Neural crest cell (in vitro differentiated cells): ENCODE measurements around the gene GDPD4. TPM values are rescaled to one million over a fixed set of nuclear protein-coding genes. Genes with fewer than 3 reads are reported as not detected.

Experiments
- DNase-seq: peaks from one replicate; pipeline ENCODE4 v3.0.0; 2021; ENCODE audit warnings: low read depth, mixed read lengths, low spot score
- H3K27ac Mint-ChIP-seq: one replicate; pipeline ENCODE4 v1.8.0; 2021; ENCODE audit warnings: mild to moderate bottlenecking, mixed read lengths; ENCODE audit not compliant: unreplicated experiment
- H3K27me3 Mint-ChIP-seq: 2 replicates; pipeline ENCODE4 v1.8.0; 2021; ENCODE audit warnings: low read depth, mild to moderate bottlenecking, mixed read lengths
- H3K36me3 Mint-ChIP-seq: 2 replicates; pipeline ENCODE4 v1.8.0; 2021; ENCODE audit warnings: low read depth, mild to moderate bottlenecking, mixed read lengths
- H3K4me1 Mint-ChIP-seq: 2 replicates; pipeline ENCODE4 v1.8.0; 2021; ENCODE audit warnings: mixed read lengths
- H3K4me3 Mint-ChIP-seq: one replicate; pipeline ENCODE4 v1.8.0; 2021; ENCODE audit warnings: mild to moderate bottlenecking, mixed read lengths
- H3K9me3 Mint-ChIP-seq: 2 replicates; pipeline ENCODE4 v1.8.0; 2021; ENCODE audit warnings: mixed read lengths
- CTCF ChIP-seq: fragments of 200-600 bp; sonication (generic); conservative IDR thresholded peaks from 2 replicates; pipeline ENCODE4 v1.5.0; 2021; ENCODE audit warnings: antibody characterized with exemption, mild to moderate bottlenecking
- total RNA-seq: library from RNA; stranded (reverse); gene quantifications from 2 replicates; pipeline ENCODE4 v1.2.1, GENCODE V29; 2021

The GDPD4 gene
- total RNA-seq, 1 donor from 2014 or later, result not detected

DNA sequence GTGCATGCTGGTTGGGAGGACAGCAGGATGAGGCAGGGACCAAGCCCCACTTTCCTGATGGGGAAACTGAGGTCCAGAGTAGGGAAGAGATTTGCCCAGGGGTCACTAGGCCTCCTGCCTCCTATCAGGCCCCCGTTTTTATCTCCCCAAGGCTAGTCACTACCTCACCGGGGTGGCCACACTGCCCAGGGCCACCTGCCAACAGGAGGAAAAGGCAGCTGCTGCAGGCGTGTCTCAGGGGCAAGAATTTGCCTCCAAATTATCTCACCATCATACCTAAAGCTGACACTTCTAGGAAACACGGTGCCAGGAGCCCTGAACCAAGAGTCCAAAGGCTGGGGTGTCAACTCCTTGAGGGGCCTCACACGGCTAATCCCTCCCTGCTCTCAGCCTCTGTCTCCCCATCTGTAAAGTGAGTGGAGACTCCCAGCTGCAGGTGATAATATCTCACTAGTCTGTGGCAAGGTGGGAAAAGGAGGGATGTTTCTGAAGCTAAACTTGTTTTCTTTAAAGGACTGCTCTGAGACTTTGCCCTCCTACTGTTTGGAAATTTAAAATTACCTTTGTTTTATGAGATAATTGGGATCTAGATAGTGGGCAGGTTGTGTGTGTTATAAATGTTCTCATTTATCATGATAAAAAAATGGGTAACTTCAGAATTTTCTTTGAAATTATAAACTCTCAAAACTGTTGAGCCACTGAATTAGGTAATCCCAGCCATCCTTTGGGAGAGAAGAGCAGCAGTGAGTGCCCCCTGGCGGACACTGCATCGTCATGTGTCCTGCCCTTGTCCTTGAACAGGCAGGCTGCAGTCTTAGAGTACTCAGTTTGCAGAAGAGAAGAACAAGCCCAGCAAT is 113.5 kb downstream of the GDPD4 start:
- Mint-ChIP-seq H3K27ac (no peak overlapping the region), H3K36me3 (no peaks in the 10 kb centered on the region), H3K4me1 (peaks cover 6% of the 10 kb centered on the region), H3K27me3 (no peaks in the 10 kb centered on the region), H3K4me3 (no peak overlapping the region), H3K9me3 (no peaks in the 10 kb centered on the region)
- peak; percentile 81 for DNase-seq
- peak; percentile 95 for TF ChIP-seq CTCF

GRCh38 chr11:77187111-77187750 is 114.3 kb downstream of the GDPD4 start:
- DNase-seq, result no peak
- Mint-ChIP-seq H3K27me3 (no peaks in the 10 kb centered on the region), H3K9me3 (no peaks in the 10 kb centered on the region), H3K4me3 (no peak overlapping the region), H3K36me3 (no peaks in the 10 kb centered on the region), H3K4me1 (peaks cover 6% of the 10 kb centered on the region), H3K27ac (no peak overlapping the region)
- TF ChIP-seq CTCF, result no peak

DNA sequence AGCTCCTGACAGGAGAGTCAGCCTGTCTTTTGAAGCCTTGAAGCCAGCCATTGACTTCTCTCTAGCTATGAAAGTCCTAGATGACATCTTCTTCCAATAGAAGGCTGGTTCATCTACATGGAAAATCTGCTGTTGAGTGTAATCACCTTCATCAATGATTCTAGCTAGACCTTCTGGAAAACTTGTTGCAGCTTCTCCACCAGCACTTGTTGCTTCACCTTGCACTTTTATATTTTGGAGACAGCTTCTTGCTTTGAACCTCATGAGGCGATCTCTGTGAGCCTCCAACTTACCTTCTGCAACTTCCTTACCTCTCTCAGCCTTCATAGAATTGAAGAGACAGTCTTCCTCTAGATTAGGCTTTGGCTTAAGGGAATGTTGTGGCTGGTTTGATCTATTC is 115.2 kb downstream of the GDPD4 start:
- H3K27ac Mint-ChIP-seq, result no peak overlapping the region
- H3K27me3 Mint-ChIP-seq, result no peaks in the 10 kb centered on the region
- no peaks in the 10 kb centered on the region for H3K36me3 Mint-ChIP-seq
- H3K9me3 Mint-ChIP-seq, result no peaks in the 10 kb centered on the region
- no peak for DNase-seq
- H3K4me3 Mint-ChIP-seq, result no peak overlapping the region
- TF ChIP-seq CTCF, result no peak
- H3K4me1 Mint-ChIP-seq, result peaks cover 6% of the 10 kb centered on the region

- no peak for DNase-seq
- no peaks in the 10 kb centered on the region for H3K27me3 Mint-ChIP-seq
- H3K9me3 Mint-ChIP-seq, result no peaks in the 10 kb centered on the region
- H3K27ac Mint-ChIP-seq, result no peak overlapping the region
- H3K4me3 Mint-ChIP-seq, result no peak overlapping the region
- H3K4me1 Mint-ChIP-seq, result peaks cover 6% of the 10 kb centered on the region
- no peaks in the 10 kb centered on the region for H3K36me3 Mint-ChIP-seq
- no peak for TF ChIP-seq CTCF
These were observed 117.2 kb downstream of the GDPD4 start for GRCh38 chr11:77184136-77184860.

DNA sequence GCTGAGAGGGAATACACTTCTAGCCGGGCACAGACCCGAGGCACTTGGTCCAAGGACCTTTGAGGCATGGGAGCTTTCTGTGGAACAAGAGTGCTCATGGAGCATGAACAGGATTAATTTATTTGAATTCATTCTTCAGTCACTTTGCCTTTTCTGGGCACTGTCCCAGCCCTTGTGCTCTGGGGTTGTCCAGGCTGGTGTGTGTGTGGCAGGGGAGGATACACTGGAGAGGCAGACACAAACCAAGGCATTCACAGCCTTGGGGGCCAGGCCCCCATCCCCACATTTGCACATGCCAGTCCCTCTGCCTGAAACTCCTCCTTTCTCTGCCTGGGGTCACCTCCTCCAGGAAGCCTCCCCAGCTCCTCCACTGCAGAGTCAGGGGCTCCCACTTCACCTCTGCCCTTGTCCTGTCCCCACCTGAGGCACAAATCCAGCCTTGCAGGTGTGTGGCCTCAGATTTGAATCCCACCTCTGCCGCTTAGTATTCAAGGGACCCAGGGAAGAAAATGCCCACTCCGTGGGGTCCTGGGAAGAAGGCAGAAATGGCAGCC is 118.0 kb downstream of the GDPD4 start:
- H3K36me3 Mint-ChIP-seq, result no peaks in the 10 kb centered on the region
- no peaks in the 10 kb centered on the region for H3K27me3 Mint-ChIP-seq
- no peak overlapping the region for H3K4me3 Mint-ChIP-seq
- peaks cover 4% of the 10 kb centered on the region for H3K4me1 Mint-ChIP-seq
- TF ChIP-seq CTCF, result no peak
- peak overlapping the region; percentile 92 for H3K27ac Mint-ChIP-seq
- peaks cover under 1% of the 10 kb centered on the region for H3K9me3 Mint-ChIP-seq
- DNase-seq, result no peak
